ENCODE data around the gene CDNF.
"Not testable (repeated sequence)": the region's sequence is repeated elsewhere in the genome, so short reads cannot be mapped to it uniquely, and the experiment has no call there.

CDNF gene

GRCh38 chr10:14837757-14838581, at the start of gene CDNF, which contains the start of the genes HSPA14 and MSANTD7:
Gene CDNF, minus strand, starts transcription at chr10:14838037. Its CDS starts 91 bp downstream, at chr10:14837946.
Gene HSPA14, plus strand, starts transcription at chr10:14838306. Its CDS starts 97 bp downstream, at chr10:14838403.
Gene MSANTD7, plus strand, starts transcription at chr10:14838306. Its CDS starts 3,979 bp downstream, at chr10:14842285.
- peak; percentile 99 for DNase-seq

- DNase-seq, result no peak
These were observed 46.2 kb upstream of the CDNF start for GRCh38 chr10:14884082-14884481.

- DNase-seq, result no peak
These were observed 42.4 kb upstream of the CDNF start for GRCh38 chr10:14880229-14880628.

- no peak for DNase-seq
These were observed 42.0 kb upstream of the CDNF start for GRCh38 chr10:14879928-14880193.

GRCh38 chr10:14879124-14879927, 41.5 kb upstream of the CDNF start:
- peak; percentile 42 for DNase-seq

- DNase-seq, result peak; percentile 95
These were observed 40.7 kb upstream of the CDNF start, which contains the start of gene SUV39H2 for GRCh38 chr10:14878266-14879123. Gene SUV39H2, plus strand, starts transcription at chr10:14878866. Its CDS starts 23 bp downstream, at chr10:14878889.

- DNase-seq, result no peak
These were observed 38.9 kb upstream of the CDNF start for GRCh38 chr10:14876764-14877163.

GRCh38 chr10:14875941-14876340, 38.1 kb upstream of the CDNF start:
- no peak for DNase-seq

- DNase-seq, result no peak
These were observed 35.4 kb upstream of the CDNF start for GRCh38 chr10:14873090-14873760.

- not testable (repeated sequence) for DNase-seq
These were observed 27.0 kb upstream of the CDNF start for GRCh38 chr10:14864871-14865270.

- DNase-seq, result not testable (repeated sequence)
These were observed 26.6 kb upstream of the CDNF start for GRCh38 chr10:14864466-14864865.

GRCh38 chr10:14860791-14861190, 23.0 kb upstream of the CDNF start:
- DNase-seq, result no peak

- DNase-seq, result no peak
These were observed 21.9 kb upstream of the CDNF start for GRCh38 chr10:14859775-14860174.

GRCh38 chr10:14859043-14859442, 21.2 kb upstream of the CDNF start:
- no peak for DNase-seq

- DNase-seq, result no peak
These were observed 20.6 kb upstream of the CDNF start for GRCh38 chr10:14858338-14858960.

GRCh38 chr10:14855453-14855852, 17.6 kb upstream of the CDNF start:
- DNase-seq, result no peak

GRCh38 chr10:14852236-14852635, 14.4 kb upstream of the CDNF start:
- no peak for DNase-seq

GRCh38 chr10:14844948-14845347, 7.1 kb upstream of the CDNF start:
- no peak for DNase-seq

GRCh38 chr10:14843327-14843988, 5.6 kb upstream of the CDNF start:
- DNase-seq, result no peak

GRCh38 chr10:14840178-14840577, 2.3 kb upstream of the CDNF start:
- no peak for DNase-seq

GRCh38 chr10:14839305-14839695, 1.5 kb upstream of the CDNF start:
- DNase-seq, result no peak

Measured in activated CD8-positive, alpha-beta memory T cell treated with anti-CD3 and anti-CD28 coated beads, Interleukin-2, amount 50 U/mL, for 4 hours (primary cell).